IPS-18c (cell line): ENCODE results near the gene THBS1.

Experiments used
- H3K4me3 ChIP-seq: 2 replicates; pipeline ENCODE4 v1.7.0; 2013; ENCODE audit warnings: low read depth, mild to moderate bottlenecking, low read length, moderate library complexity; ENCODE audit not compliant: insufficient read depth
- H3K9me3 ChIP-seq: one replicate; pipeline ENCODE4 v1.6.1; 2013; ENCODE audit warnings: mild to moderate bottlenecking, low read length, moderate library complexity; ENCODE audit not compliant: control insufficient read depth, insufficient read depth

THBS1 gene

DNA sequence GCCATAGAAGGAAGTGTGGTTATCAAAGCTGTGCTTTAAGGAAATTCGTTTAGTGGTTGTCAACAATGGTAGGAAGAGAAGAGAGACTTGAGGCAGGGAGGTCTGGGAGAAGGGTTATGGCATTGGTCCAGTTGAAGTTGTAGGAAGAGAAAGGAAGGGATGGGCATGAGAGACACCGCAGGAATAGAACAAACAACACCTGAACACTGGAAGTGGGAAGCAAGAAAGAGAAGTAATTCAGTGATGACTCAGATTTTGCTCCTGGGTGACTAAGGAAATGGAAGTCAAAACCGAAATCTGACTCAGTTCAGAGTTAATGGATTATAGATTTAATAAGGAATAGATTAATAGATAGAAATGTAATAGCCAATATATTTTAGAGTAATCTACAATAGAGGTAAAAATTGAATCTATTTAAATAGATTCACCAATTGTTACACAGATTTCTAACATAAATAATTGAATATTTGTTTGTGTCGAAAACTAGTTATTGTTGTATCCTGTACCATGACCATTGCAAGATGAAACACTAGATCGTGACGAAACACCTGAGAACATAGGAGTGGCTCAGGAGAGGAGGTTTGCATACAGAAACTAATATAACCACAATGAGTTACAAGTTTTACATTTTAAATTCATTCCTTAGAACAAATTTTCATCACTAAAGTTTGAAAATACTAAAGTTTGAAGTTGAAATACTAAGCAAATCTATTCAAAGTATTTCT, 36.0 kb downstream of the THBS1 start:
- no peak overlapping the region for H3K4me3 ChIP-seq
- no peaks in the 10 kb centered on the region for H3K9me3 ChIP-seq

DNA sequence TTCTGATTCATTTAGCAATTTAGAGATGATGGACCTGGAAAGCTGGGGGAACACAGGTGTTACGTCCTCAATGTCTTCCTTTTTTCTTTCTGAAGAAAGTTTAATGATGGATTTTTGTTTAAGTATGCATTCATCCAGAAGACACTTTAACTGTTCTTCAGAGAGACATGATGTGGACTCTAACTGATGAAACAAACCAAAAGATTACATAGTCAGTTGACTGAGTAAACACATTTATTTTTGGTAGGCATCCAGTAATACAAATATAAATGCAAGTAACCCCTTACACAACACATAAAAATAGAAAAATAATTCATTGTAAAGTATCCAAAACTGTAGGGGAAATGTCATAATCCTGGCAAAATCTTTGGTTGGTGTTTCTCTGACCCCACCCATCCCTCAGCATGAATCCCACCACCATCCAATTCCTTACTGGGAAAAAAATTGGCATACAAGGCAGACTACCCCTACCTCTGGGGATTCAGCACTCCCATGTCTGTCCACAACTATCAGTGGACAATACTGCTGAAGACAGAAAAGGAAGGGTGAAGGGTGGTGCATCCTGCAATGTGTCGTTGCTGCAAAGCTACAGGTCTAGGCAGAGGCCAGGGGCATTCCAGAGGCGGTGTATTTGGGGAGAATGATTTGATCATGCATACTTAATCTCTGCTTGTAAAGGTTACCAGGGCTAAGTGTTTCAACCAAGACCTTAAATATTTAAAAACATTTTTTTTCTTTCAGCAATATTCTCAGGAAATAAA, 37.4 kb downstream of the THBS1 start:
- H3K9me3 ChIP-seq, result no peaks in the 10 kb centered on the region
- no peak overlapping the region for H3K4me3 ChIP-seq

DNA sequence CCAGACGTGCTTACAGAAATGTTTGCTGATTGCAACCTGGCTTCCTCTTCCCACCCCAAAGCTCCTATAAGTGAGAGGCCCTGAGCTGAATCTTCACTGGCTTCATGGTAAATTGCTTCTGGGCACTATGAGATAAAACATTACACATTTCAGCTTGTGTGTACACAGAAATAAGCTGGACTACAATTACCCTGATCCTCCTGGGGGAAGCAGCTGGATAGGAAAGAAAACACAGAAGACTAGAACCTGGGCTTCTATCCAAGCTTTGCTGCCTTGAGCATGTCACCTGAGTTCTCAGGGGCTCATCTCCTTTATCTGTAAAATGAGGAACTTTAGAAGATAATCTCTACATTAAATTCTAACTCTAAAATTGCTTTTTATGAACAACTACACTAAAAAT, 40.3 kb downstream of the THBS1 start:
- Histone ChIP-seq H3K9me3 (no peaks in the 10 kb centered on the region), H3K4me3 (no peak overlapping the region)

DNA sequence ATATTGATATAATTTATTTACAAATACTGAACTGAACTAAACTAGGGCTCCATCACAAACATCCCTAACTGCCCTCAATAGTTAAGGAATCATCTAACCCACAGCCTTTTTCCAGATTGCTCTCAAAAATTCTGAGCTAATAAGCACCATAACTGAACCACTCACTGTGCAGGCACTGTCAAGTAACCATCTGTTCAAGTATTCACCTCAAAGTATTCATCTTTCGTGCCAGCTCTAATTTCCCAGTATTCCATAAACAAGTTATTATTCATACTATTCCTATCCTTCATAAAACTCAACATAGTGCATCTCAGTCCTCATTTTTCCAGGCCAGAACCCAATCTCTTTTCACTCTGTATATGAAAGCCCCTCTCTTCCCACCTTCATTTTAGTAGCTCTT, 41.1 kb downstream of the THBS1 start:
- no peak overlapping the region for H3K4me3 ChIP-seq
- no peaks in the 10 kb centered on the region for H3K9me3 ChIP-seq

- H3K4me3 ChIP-seq, result no peak overlapping the region
- no peaks in the 10 kb centered on the region for H3K9me3 ChIP-seq
Measured at GRCh38 chr15:39622660-39623516, 42.0 kb downstream of the THBS1 start.

DNA sequence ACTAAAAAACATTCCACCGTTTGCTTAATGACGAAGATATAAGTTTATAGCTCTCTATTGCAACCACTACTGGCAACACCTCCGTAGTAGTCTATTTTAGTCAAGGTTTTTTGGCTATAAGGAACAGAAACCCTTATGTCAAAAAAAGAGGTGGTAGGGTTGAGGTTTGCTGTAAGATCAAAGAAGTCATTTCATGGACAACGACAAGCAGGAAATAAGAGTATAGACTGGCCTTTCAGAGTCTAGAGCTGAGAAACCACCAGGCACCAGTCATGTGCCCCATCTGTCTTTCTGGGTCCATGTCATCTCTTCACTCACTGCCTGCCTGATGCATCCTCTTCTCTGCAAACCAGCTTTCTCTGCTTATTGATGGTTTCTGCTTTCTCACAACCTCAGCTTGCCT, 42.7 kb downstream of the THBS1 start:
- H3K4me3 ChIP-seq, result no peak overlapping the region
- H3K9me3 ChIP-seq, result no peaks in the 10 kb centered on the region

- H3K4me3 ChIP-seq, result no peak overlapping the region
- no peaks in the 10 kb centered on the region for H3K9me3 ChIP-seq
Measured at GRCh38 chr15:39624806-39625205, 43.9 kb downstream of the THBS1 start.

GRCh38 chr15:39625451-39625850, 44.6 kb downstream of the THBS1 start:
- no peak overlapping the region for H3K4me3 ChIP-seq
- H3K9me3 ChIP-seq, result no peaks in the 10 kb centered on the region

DNA sequence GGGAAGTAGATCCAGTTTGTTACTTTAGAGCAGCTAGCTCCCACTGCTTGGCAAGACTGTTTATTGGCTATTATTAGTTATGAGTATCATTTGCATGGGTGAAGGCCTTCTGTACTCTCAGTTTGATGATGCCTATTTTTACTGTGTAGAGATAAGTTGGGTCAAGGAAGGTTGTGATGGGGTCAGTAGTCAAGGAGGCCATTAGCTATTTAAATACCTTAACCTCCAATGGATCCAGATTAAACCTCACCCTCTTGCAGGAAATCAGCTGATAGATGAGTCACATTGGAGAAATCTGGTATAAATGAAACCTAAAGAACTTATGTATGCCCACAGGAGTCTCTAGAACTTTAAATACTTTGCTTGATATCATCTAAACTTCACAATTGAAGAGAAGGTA, 45.0 kb downstream of the THBS1 start:
- Histone ChIP-seq H3K4me3 (no peak overlapping the region), H3K9me3 (no peaks in the 10 kb centered on the region)

DNA sequence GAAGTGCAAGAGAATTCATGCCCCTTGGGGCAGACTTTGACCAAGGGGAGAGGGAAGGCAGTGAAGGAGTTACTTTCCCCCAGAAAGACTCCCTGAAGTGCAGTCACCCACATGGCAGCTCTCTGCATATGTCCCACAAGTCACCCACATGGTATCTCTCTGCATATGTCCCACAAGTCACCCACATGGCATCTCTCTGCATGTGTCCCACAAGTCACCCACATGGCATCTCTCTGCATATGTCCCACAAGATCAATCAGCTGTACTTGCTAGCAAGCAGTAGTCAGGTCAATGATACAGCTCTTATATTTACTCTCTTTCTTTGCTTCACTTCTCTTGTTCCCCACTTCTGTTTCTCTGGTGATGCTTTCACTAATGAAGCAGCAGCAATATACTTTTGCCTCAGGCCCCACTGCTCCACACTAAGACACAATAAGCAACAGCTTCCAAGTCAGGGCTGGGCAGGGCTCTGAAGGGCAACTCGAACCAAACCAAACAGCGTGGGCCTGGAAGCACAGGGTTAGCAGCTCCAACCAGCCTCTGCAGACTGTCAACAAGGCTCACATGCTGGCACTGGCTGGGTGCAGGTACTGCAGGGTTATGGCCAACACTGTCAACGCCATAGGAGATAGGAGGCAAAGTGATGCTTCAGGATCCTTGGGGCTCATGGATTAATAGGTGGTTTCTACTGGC, 46.7 kb downstream of the THBS1 start:
- no peak overlapping the region for H3K4me3 ChIP-seq
- no peaks in the 10 kb centered on the region for H3K9me3 ChIP-seq

- Histone ChIP-seq H3K4me3 (no peak overlapping the region), H3K9me3 (no peaks in the 10 kb centered on the region)
Measured at GRCh38 chr15:39628144-39628508, 47.2 kb downstream of the THBS1 start.

DNA sequence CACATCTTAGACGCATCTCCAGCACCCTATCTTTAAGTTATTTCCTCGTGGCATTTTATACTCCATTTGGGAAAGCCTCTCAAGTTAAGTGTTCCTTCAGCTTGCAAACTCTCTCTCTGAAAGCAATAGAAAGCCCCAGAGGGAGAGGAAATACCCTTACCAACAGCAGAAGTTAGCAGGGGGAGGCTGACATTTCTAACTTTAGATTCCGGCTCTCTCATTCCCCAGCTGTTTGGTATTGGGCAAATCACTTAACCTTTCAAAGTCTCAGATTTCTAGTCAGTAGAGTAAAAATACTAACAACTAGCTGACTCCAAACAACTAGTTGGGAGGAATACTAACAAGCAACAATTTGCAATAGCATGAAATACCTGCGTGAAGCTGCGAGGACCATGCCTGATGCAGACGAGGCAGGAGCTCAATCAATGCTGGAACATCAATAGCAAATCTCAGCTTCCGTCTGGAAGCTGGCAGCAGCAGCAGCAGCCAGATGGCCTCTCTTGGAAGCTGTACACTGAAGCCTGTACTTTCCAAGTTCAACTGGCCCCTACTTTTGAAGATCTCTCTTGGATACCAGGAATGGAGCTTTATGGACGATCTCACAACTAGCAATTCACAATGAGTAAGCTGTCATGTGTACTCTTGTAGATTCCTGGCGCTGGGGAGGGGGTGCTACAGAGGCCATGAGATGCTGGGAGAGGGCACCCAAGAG, 47.8 kb downstream of the THBS1 start:
- Histone ChIP-seq H3K9me3 (no peaks in the 10 kb centered on the region), H3K4me3 (no peak overlapping the region)

DNA sequence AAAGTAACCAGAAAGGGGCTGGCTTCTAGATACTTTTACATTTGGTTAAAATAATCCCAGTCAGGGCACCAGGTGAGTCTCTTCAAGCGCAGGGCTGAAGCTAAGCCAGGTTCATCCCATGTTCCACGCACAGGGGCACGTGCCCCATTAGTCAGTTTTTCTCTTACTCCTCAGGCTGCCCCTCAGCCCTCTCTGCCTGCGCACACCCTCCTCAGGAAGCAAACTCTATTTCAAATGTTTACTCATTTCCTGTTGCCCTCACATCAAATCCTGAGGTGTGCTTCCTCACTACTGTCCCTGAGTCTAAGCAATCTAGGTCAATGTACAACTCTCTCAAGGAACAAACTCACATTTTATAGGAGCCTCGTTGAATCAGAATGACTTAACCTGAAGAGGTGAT, 48.5 kb downstream of the THBS1 start:
- Histone ChIP-seq H3K4me3 (no peak overlapping the region), H3K9me3 (no peaks in the 10 kb centered on the region)

DNA sequence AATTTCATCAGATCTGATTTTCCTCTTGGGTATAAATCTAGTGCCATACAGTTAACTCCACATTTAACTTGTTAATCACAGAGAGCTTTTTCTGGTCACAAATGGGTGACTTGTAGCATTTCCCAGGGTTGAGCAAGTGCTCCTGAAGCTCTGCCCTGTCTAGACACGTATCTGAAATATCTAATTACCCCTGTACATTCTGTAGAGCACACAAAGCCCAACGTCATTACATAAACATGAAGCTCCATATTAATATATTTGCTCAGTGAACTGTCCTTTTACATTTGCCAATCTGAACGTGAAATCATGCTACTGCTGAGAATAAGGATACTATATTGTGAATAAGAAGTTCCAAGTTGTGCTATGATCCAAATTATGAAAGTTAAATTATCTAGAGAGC, 49.0 kb downstream of the THBS1 start:
- no peaks in the 10 kb centered on the region for H3K9me3 ChIP-seq
- no peak overlapping the region for H3K4me3 ChIP-seq

DNA sequence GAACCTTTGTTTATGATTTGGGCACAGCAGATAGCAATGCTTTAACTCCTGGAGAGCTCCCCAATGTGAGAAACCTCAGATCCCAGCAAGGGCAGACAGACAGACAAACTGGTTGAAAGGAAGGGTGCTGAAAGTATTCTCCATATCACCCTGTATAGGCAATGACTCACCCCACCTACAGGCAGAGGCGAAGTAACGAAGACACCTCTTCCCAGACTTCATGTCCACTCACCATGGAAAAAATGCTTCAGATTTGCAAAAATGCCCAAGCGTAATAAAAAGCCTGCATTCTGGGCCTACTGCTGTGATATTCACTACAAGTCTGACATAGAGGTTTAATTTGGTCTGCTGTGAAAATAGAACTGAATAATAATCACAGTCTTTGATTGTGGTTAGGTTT, 50.5 kb downstream of the THBS1 start:
- Histone ChIP-seq H3K4me3 (no peak overlapping the region), H3K9me3 (no peaks in the 10 kb centered on the region)

- H3K9me3 ChIP-seq, result no peaks in the 10 kb centered on the region
- no peak overlapping the region for H3K4me3 ChIP-seq
Measured at GRCh38 chr15:39638041-39638440, 57.2 kb downstream of the THBS1 start.

DNA sequence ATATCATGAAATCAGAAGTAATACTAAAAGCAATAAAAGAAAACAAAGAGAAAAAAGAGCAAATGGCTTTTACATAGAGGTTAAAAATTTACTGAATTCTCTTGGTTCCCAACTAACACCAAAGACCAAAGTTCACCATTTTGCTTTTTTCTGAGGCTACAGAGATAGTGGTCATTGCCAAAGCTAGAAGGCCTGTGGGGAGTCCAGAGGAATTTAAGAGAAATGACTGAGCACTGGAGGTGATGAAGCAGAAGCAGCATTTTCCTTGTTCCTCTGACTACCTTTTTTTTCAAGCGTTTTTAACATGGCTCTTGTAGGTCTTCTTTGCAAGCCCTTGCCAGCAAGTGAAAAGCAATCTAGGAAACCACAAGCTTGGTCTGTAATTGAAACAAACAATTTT, 58.2 kb downstream of the THBS1 start:
- Histone ChIP-seq H3K4me3 (no peak overlapping the region), H3K9me3 (no peaks in the 10 kb centered on the region)
